HCT116 (cell line): ENCODE measurements around the gene PRKAG2. TPM values are rescaled to one million over a fixed set of nuclear protein-coding genes. Genes with fewer than 3 reads are reported as not detected.

Source experiments
- ATAC-seq: fragments of 200-7000 bp; cut with Tn5 transposase; 2 replicates; pipeline ENCODE4 v1.9.1; 2020; ENCODE audit warnings: mild to moderate bottlenecking, moderate library complexity
- BruUV-seq: library from RNA; stranded (reverse); fragments of 400-500 nt; replicated peaks from 2 replicates; lab custom pipeline; 2021; lab: Mats Ljungman, UMichigan
- CTCF ChIA-PET: fragments of 300-600 bp; sonication (Branson Sonifier 250); formaldehyde crosslinking; loops from one replicate; lab custom pipeline; 2021; ENCODE audit warnings: antibody characterized with exemption; lab: Charles Lee
- POLR2A ChIA-PET: fragments of 300-600, 350-600 bp; sonication (Branson Sonifier 250); formaldehyde crosslinking; loops from one replicate; lab custom pipeline; 2021; ENCODE audit warnings: antibody characterized with exemption; lab: Charles Lee
- RAD21 ChIA-PET, 2 experiments: fragments of 300-600 bp; sonication (Branson Sonifier 250); formaldehyde crosslinking; loops; one replicate each; lab custom pipeline; 2023; ENCODE audit warnings: low total read pairs in 2 of 2; ENCODE audit not compliant: uncharacterized antibody in 2 of 2, unreplicated experiment in 2 of 2, low non-redundant PET in 1 of 2; lab: Charles Lee
- DNase-seq: peaks from one replicate; pipeline ENCODE4 v3.0.0-alpha.2; 2010; ENCODE audit warnings: low read depth, low spot score
- H2AFZ ChIP-seq: fragments of 200-600 bp; shearing (Covaris generic), sonication (generic); 2 replicates; pipeline ENCODE4 v1.6.1; 2017; ENCODE audit warnings: low read depth, mixed run types, mixed read lengths, antibody characterized with exemption, low read length; ENCODE audit not compliant: poor library complexity, severe bottlenecking
- H3K27ac ChIP-seq: 2 replicates; pipeline ENCODE4 v1.5.1; 2012; ENCODE audit warnings: low read depth, low read length
- H3K27me3 ChIP-seq: fragments of 200-600 bp; sonication (generic); 2 replicates; pipeline ENCODE4 v1.6.1; 2016; ENCODE audit warnings: mixed run types, low read length, mixed read lengths; ENCODE audit not compliant: insufficient read depth
- H3K36me3 ChIP-seq, 2 experiments: fragments of 200-500 bp in 1 of 2; fragments of 200-600 bp in 1 of 2; sonication (Bioruptor generic) in 1 of 2; sonication (generic) in 1 of 2; 2 replicates each; pipeline versions ENCODE4 v1.5.1 to v1.6.1; 2014 to 2016; ENCODE audit warnings: low read length in 2 of 2, inconsistent platforms in 1 of 2, mixed read lengths in 1 of 2, mixed run types in 1 of 2; ENCODE audit not compliant: insufficient read depth in 2 of 2, control insufficient read depth in 1 of 2
- H3K4me1 ChIP-seq, 2 experiments: fragments of 200-600 bp in 1 of 2; sonication (generic) in 1 of 2; 2 replicates each; pipeline versions ENCODE4 v1.5.1 to v1.6.1; 2012 to 2017; ENCODE audit warnings: low read length in 2 of 2, inconsistent platforms in 1 of 2, mild to moderate bottlenecking in 1 of 2, mixed read lengths in 1 of 2, mixed run types in 1 of 2, moderate library complexity in 1 of 2; ENCODE audit not compliant: insufficient read depth in 2 of 2, control insufficient read depth in 1 of 2
- H3K4me2 ChIP-seq: fragments of 200-600 bp; sonication (generic); 2 replicates; pipeline ENCODE4 v1.6.1; 2017; ENCODE audit warnings: mixed run types, low read length, mixed read lengths
- H3K4me3 ChIP-seq, 2 experiments: fragments of 200-600 bp in 1 of 2; sonication (generic) in 1 of 2; replicated peaks in 1 of 2; 2 replicates each; pipeline ENCODE4 v1.5.1; 2011 to 2016; ENCODE audit warnings: low read length in 2 of 2, control low read depth in 1 of 2, low read depth in 1 of 2, mild to moderate bottlenecking in 1 of 2, mixed read lengths in 1 of 2, mixed run types in 1 of 2
- H3K79me2 ChIP-seq: fragments of 200-600 bp; sonication (generic); 2 replicates; pipeline ENCODE4 v1.6.1; 2017; ENCODE audit warnings: mild to moderate bottlenecking, mixed run types, low read length, moderate library complexity, mixed read lengths; ENCODE audit not compliant: insufficient read depth
- H3K9ac ChIP-seq: fragments of 200-600 bp; sonication (generic); 2 replicates; pipeline ENCODE4 v1.6.1; 2016; ENCODE audit warnings: low read length, mixed read lengths
- H3K9me2 ChIP-seq: fragments of 200-600 bp; sonication (generic), shearing (Covaris generic); 2 replicates; pipeline ENCODE4 v1.6.1; 2017; ENCODE audit warnings: mixed run types, mild to moderate bottlenecking, moderate library complexity; ENCODE audit not compliant: insufficient read depth
- H3K9me3 ChIP-seq, 2 experiments: fragments of 200-500 bp in 1 of 2; fragments of 200-600 bp in 1 of 2; sonication (Bioruptor generic) in 1 of 2; sonication (generic) in 1 of 2; 2 replicates each; pipeline ENCODE4 v1.6.1; 2014 to 2017; ENCODE audit warnings: low read length in 2 of 2, mixed read lengths in 2 of 2, inconsistent platforms in 1 of 2, low read depth in 1 of 2, mild to moderate bottlenecking in 1 of 2, mixed run types in 1 of 2, moderate library complexity in 1 of 2; ENCODE audit not compliant: control insufficient read depth in 1 of 2, insufficient read depth in 1 of 2
- H4K20me1 ChIP-seq: fragments of 200-600 bp; sonication (generic), shearing (Covaris generic); 2 replicates; pipeline ENCODE4 v1.6.1; 2017; ENCODE audit warnings: mixed run types, mild to moderate bottlenecking, moderate library complexity; ENCODE audit not compliant: insufficient read depth
- ATF3 ChIP-seq: IDR thresholded peaks from 2 replicates; pipeline ENCODE4 v1.6.1; 2012
- CEBPB ChIP-seq: IDR thresholded peaks from 2 replicates; pipeline ENCODE4 v1.6.1; 2012; ENCODE audit warnings: low read depth
- CTCF ChIP-seq, 3 experiments: fragments of 200-600 bp in 1 of 3; sonication (generic) in 1 of 3; IDR thresholded peaks in 2 of 3; conservative IDR thresholded peaks in 1 of 3; 2 replicates each; pipeline ENCODE4 v1.5.1; 2012 to 2017; ENCODE audit warnings: low read depth in 2 of 3, low read length in 2 of 3, antibody characterized with exemption in 1 of 3, borderline replicate concordance in 1 of 3, control low read depth in 1 of 3, mild to moderate bottlenecking in 1 of 3, mixed read lengths in 1 of 3, mixed run types in 1 of 3, moderate library complexity in 1 of 3; ENCODE audit not compliant: insufficient read depth in 1 of 3
- EGR1 ChIP-seq: IDR thresholded peaks from 2 replicates; pipeline ENCODE4 v1.6.1; 2012; ENCODE audit warnings: low read depth
- ELF1 ChIP-seq: IDR thresholded peaks from 2 replicates; pipeline ENCODE4 v1.6.1; 2012; ENCODE audit warnings: low read depth, borderline replicate concordance
- EZH2 ChIP-seq: fragments of 200-600 bp; sonication (generic); IDR thresholded peaks from 2 replicates; pipeline ENCODE4 v1.6.1; 2017; ENCODE audit warnings: antibody characterized with exemption, mixed run types
- EZH2phosphoT487 ChIP-seq: fragments of 200-600 bp; IDR thresholded peaks from 2 replicates; pipeline ENCODE4 v1.6.1; 2018; ENCODE audit warnings: antibody characterized with exemption, borderline replicate concordance
- FOSL1 ChIP-seq: IDR thresholded peaks from 2 replicates; pipeline ENCODE4 v1.6.1; 2012; ENCODE audit warnings: low read depth
- JUND ChIP-seq: IDR thresholded peaks from 2 replicates; pipeline ENCODE4 v1.6.1; 2012
- MAX ChIP-seq: IDR thresholded peaks from 2 replicates; pipeline ENCODE4 v1.6.1; 2012
- POLR2A ChIP-seq: IDR thresholded peaks from 2 replicates; pipeline ENCODE4 v1.7.0; 2011; ENCODE audit warnings: borderline replicate concordance; ENCODE audit not compliant: insufficient read depth, insufficient read length; ENCODE audit errors: extremely low read depth
- POLR2AphosphoS5 ChIP-seq: IDR thresholded peaks from 2 replicates; pipeline ENCODE4 v1.6.1; 2011; ENCODE audit warnings: mild to moderate bottlenecking, low read depth, low read length, moderate library complexity
- REST ChIP-seq: IDR thresholded peaks from 2 replicates; pipeline ENCODE4 v1.6.1; 2012; ENCODE audit warnings: low read depth
- SIN3A ChIP-seq: IDR thresholded peaks from 2 replicates; pipeline ENCODE4 v1.6.1; 2012; ENCODE audit warnings: low read depth
- SP1 ChIP-seq: IDR thresholded peaks from 2 replicates; pipeline ENCODE4 v1.6.1; 2012; ENCODE audit warnings: low read depth
- SRF ChIP-seq: IDR thresholded peaks from 2 replicates; pipeline ENCODE4 v1.6.1; 2012; ENCODE audit warnings: low read depth
- TCF7L2 ChIP-seq: IDR thresholded peaks from 2 replicates; pipeline ENCODE4 v1.7.0; 2011; ENCODE audit warnings: borderline replicate concordance, inconsistent platforms; ENCODE audit not compliant: insufficient read depth, insufficient read length; ENCODE audit errors: extremely low read depth
- YY1 ChIP-seq: IDR thresholded peaks from 2 replicates; pipeline ENCODE4 v1.6.1; 2011; ENCODE audit warnings: low read length, low read depth, moderate library complexity, mild to moderate bottlenecking; ENCODE audit not compliant: insufficient replicate concordance; ENCODE audit errors: extremely low read depth
- ZBTB33 ChIP-seq: IDR thresholded peaks from 2 replicates; pipeline ENCODE4 v1.6.1; 2011; ENCODE audit warnings: mild to moderate bottlenecking, low read length, moderate library complexity; ENCODE audit not compliant: insufficient replicate concordance; ENCODE audit errors: extremely low read depth
- ZFX ChIP-seq: fragments of 450-650 bp; IDR thresholded peaks from 2 replicates; pipeline ENCODE4 v1.6.1; 2017
- intact Hi-C: fragments of 100-400 bp; cut with micrococcal nuclease; formaldehyde crosslinking; loops from 2 replicates; pipeline ENCODE4 v1.10.0; 2022
- total RNA-seq: library from RNA; stranded (reverse); gene quantifications from one replicate; pipeline ENCODE4 v1.2.1, GENCODE V29; 2021; ENCODE audit not compliant: unreplicated experiment

The PRKAG2 gene
- total RNA-seq, 1 experiment from 2014 or later: 23.6 TPM

- no TSS peak for BruUV-seq
- intact Hi-C loops: no loop called here
- no peak for ATAC-seq
- no peaks in the 10 kb centered on the region for H3K9me3 ChIP-seq
- no peak overlapping the region for H3K27ac ChIP-seq
- DNase-seq: no peak
- no peak overlapping the region for H3K9ac ChIP-seq
- no peaks in the 10 kb centered on the region for H3K36me3 ChIP-seq
- H2AFZ ChIP-seq: no peak overlapping the region
- no peak overlapping the region for H3K4me3 ChIP-seq
- POLR2A ChIA-PET: interaction anchor here (1.0 kb wide), 1 partner anchor 18 kb away, joined by 3 read pairs; no protein-coding TSS in a partner anchor
- CTCF ChIA-PET: no interaction called here
- RAD21 ChIA-PET: no interaction called here
- H3K4me2 ChIP-seq: no peak overlapping the region
- no peak for TF ChIP-seq JUND
- TF ChIP-seq SP1: no peak
- no peak for TF ChIP-seq SRF
- TF ChIP-seq FOSL1: no peak
- no peak for TF ChIP-seq MAX
- no peak for TF ChIP-seq EZH2
- TF ChIP-seq CEBPB: no peak
- no peak for TF ChIP-seq YY1
- TF ChIP-seq REST: no peak
- TF ChIP-seq ATF3: no peak
- no peak for TF ChIP-seq POLR2AphosphoS5
- no peak for TF ChIP-seq SIN3A
- TF ChIP-seq ZFX: no peak
- TF ChIP-seq EGR1: no peak
- no peak for TF ChIP-seq POLR2A
- no peak for TF ChIP-seq ELF1
- no peak for TF ChIP-seq TCF7L2
- no peak for TF ChIP-seq CTCF (IDR thresholded peaks at IDR 0.05 in 2 of 3, conservative IDR thresholded peaks at IDR 0.05 in 1 of 3; ENCODE audit: borderline replicate concordance in 1 of 3, insufficient read depth in 1 of 3, low read depth in 2 of 3, low read length in 2 of 3)
- TF ChIP-seq EZH2phosphoT487: no peak
- TF ChIP-seq ZBTB33: no peak
- H3K79me2 ChIP-seq: no peaks in the 10 kb centered on the region
- H3K4me1 ChIP-seq: peaks cover 0 to 15% of the 10 kb centered on the region in 2 experiments; a peak in 3 of 4 replicates
- no peaks in the 10 kb centered on the region for H3K9me2 ChIP-seq
- no peaks in the 10 kb centered on the region for H4K20me1 ChIP-seq
- no peaks in the 10 kb centered on the region for H3K27me3 ChIP-seq
These were observed 224.8 kb downstream of the PRKAG2 start for GRCh38 chr7:151652111-151652510.
